Measurements from ENCODE around the gene TRPC6. TPM values are rescaled to one million over a fixed set of nuclear protein-coding genes. Genes with fewer than 3 reads are reported as not detected.

TRPC6 gene
- total RNA-seq, 6 experiments from 2014 or later, result 0.05 to 0.29 TPM; not detected in 4

DNA sequence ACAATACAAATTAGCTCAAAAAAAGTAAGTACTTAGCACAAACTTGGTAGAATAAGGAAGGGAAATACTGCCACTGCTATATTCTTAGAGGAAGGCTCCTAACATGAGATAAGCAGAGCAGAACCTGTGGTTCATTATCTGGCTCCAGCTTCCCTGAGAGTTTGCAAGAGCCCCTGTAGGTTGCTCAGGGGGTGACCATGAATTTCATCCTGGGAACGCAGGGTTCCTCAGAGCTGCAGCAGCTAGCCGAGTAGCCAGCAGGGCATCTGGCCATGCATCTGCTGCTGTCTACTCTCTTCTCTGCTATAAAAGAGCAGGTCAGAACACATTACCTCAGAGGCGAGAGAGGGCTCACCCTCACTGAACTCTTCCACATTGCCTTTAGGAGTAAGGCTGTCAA is 67.3 kb downstream of the TRPC6 start:
- 31% methylated on average over 3 of the region's 3 CpGs for WGBS (ENCODE audit: insufficient coverage, low coverage, low lambda C conversion rate, missing lambda C conversion rate)
- Histone ChIP-seq H3K9me3 (no peaks in the 10 kb centered on the region), H3K4me3 (no peak overlapping the region), H3K4me1 (no peaks in the 10 kb centered on the region), H3K36me3 (no peaks in the 10 kb centered on the region), H3K27ac (no peak overlapping the region), H3K27me3 (peaks cover 0 to 3% of the 10 kb centered on the region in 2 donors)
- DNase-seq (no peak), ATAC-seq (no peak)
- intact Hi-C loops (cut with DNase I), result no loop called here
- no peak for TF ChIP-seq POLR2A (IDR thresholded peaks at IDR 0.05)
- TF ChIP-seq, protein P1, sequence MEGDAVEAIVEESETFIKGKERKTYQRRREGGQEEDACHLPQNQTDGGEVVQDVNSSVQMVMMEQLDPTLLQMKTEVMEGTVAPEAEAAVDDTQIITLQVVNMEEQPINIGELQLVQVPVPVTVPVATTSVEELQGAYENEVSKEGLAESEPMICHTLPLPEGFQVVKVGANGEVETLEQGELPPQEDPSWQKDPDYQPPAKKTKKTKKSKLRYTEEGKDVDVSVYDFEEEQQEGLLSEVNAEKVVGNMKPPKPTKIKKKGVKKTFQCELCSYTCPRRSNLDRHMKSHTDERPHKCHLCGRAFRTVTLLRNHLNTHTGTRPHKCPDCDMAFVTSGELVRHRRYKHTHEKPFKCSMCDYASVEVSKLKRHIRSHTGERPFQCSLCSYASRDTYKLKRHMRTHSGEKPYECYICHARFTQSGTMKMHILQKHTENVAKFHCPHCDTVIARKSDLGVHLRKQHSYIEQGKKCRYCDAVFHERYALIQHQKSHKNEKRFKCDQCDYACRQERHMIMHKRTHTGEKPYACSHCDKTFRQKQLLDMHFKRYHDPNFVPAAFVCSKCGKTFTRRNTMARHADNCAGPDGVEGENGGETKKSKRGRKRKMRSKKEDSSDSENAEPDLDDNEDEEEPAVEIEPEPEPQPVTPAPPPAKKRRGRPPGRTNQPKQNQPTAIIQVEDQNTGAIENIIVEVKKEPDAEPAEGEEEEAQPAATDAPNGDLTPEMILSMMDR (IDR thresholded peaks at IDR 0.05), result no peak

DNA sequence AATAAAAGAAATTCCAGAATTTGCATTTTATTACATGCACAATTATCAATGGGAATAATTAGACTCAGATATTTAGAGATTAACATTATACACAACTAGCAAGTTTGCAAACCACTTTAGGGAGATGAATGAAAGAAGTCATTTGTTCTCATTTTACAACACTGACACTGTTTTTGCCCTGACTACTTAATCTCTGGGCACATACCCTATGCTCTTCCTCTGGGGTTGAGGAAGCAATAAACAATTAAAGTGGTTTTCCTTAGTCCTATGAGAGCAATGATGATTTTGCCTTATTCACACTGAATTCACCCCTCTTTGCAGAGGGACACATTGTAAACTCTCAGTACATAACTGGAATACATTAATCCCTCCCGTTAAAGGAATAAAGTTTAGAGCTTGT is 72.7 kb downstream of the TRPC6 start:
- intact Hi-C loops (cut with DNase I), result no loop called here
- TF ChIP-seq, protein P1 (IDR thresholded peaks at IDR 0.05), result no peak
- no peak for TF ChIP-seq POLR2A (IDR thresholded peaks at IDR 0.05)
- peaks cover 0 to 3% of the 10 kb centered on the region in 2 donors for H3K27me3 ChIP-seq
- ATAC-seq (no peak), DNase-seq (no peak)
- H3K9me3 ChIP-seq, result no peaks in the 10 kb centered on the region
- no peaks in the 10 kb centered on the region for H3K36me3 ChIP-seq
- H3K27ac ChIP-seq, result no peak overlapping the region
- H3K4me1 ChIP-seq, result no peaks in the 10 kb centered on the region
- H3K4me3 ChIP-seq, result no peak overlapping the region
- WGBS (ENCODE audit: insufficient coverage, low coverage, low lambda C conversion rate, missing lambda C conversion rate), result 40% methylated on average over 1 of the region's 1 CpG

DNA sequence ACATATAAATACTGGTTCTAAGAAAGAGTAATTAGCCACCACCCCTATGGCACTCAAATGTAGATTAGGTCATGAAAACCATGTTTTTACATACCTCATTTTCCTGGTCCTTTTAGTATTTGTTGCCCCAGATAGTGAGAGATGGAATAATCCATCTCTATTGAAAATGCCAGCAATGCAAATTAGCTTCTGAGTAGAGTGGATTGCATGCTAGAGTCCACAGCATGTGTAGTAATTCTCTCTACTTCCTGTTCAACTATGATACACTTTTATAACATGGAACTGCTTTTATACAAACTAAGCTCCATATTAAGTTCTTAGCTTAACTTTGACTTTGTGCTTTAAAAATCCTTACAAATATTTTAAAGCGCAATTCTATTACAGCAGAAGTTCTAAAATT is 73.2 kb downstream of the TRPC6 start:
- Histone ChIP-seq H3K4me3 (no peak overlapping the region), H3K27ac (no peak overlapping the region), H3K9me3 (no peaks in the 10 kb centered on the region), H3K4me1 (no peaks in the 10 kb centered on the region), H3K27me3 (peaks cover 0 to 3% of the 10 kb centered on the region in 2 donors), H3K36me3 (no peaks in the 10 kb centered on the region)
- ATAC-seq (no peak), DNase-seq (no peak)
- intact Hi-C loops (cut with DNase I), result no loop called here
- 89% methylated on average over 1 of the region's 1 CpG for WGBS (ENCODE audit: insufficient coverage, low coverage, low lambda C conversion rate, missing lambda C conversion rate)
- TF ChIP-seq POLR2A (IDR thresholded peaks at IDR 0.05), result no peak
- TF ChIP-seq, protein P1 (IDR thresholded peaks at IDR 0.05), result no peak

DNA sequence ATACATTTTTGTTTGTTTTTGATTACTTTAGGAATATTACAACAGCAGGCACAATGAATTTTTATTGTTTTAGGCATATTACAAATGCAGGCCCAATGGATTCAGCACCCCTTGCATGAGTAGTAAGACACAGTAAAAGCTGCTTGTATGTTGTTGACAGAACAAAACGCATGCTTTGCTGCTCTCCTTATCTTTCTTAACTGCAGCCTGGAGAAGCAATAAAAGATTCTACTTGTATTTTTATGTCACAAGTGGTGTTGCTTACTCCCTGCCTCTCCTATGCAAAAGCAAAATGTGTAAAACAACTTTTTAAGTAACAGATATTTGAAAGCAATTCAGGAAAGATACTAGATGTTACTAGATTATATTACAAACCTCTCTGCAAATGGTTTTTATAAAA is 73.9 kb downstream of the TRPC6 start:
- intact Hi-C loops (cut with DNase I), result no loop called here
- Histone ChIP-seq H3K4me1 (no peaks in the 10 kb centered on the region), H3K36me3 (no peaks in the 10 kb centered on the region), H3K27me3 (no peaks in the 10 kb centered on the region), H3K27ac (no peak overlapping the region), H3K4me3 (no peak overlapping the region), H3K9me3 (no peaks in the 10 kb centered on the region)
- no peak for DNase-seq
- WGBS (ENCODE audit: insufficient coverage, low coverage, low lambda C conversion rate, missing lambda C conversion rate), result 76% methylated on average over 1 of the region's 1 CpG
- ATAC-seq, result no peak
- TF ChIP-seq POLR2A (IDR thresholded peaks at IDR 0.05), result no peak
- TF ChIP-seq, protein P1 (IDR thresholded peaks at IDR 0.05), result no peak

DNA sequence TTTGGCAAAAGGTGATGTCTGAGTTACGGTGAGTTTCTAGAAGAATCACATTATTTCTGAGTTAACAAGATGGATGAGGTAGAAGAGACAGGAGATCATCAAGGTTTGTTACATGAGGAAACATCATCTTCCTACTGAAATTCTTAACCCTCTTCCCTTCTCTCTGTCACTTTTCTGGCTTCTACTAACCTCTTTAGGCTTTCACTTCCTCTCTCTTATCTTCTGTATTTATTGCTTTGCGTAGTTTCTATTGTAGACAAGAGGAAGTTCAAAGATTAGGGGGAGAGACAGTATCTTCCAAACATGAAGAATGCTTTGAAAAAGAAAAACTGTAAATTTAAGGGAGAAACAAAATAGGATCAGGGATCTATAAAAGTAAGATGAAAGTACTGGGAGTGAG is 75.4 kb downstream of the TRPC6 start:
- no peak for TF ChIP-seq POLR2A (IDR thresholded peaks at IDR 0.05)
- TF ChIP-seq, protein P1 (IDR thresholded peaks at IDR 0.05), result no peak
- intact Hi-C loops (cut with DNase I), result no loop called here
- peak in 2 of 4 donors; percentile 30 to 35 for ATAC-seq
- no peak for DNase-seq
- Histone ChIP-seq H3K9me3 (no peaks in the 10 kb centered on the region), H3K4me1 (no peaks in the 10 kb centered on the region), H3K36me3 (no peaks in the 10 kb centered on the region), H3K4me3 (no peak overlapping the region), H3K27me3 (no peaks in the 10 kb centered on the region), H3K27ac (no peak overlapping the region)
- 32% methylated on average over 2 of the region's 2 CpGs for WGBS (ENCODE audit: insufficient coverage, low coverage, low lambda C conversion rate, missing lambda C conversion rate)

All from right lobe of liver (tissue), 6 donors.